ENCODE measurements around the gene AK4.

GRCh38 chr1:65232461-65232990, 84.5 kb downstream of the AK4 start:
- TF ChIP-seq, protein P1, sequence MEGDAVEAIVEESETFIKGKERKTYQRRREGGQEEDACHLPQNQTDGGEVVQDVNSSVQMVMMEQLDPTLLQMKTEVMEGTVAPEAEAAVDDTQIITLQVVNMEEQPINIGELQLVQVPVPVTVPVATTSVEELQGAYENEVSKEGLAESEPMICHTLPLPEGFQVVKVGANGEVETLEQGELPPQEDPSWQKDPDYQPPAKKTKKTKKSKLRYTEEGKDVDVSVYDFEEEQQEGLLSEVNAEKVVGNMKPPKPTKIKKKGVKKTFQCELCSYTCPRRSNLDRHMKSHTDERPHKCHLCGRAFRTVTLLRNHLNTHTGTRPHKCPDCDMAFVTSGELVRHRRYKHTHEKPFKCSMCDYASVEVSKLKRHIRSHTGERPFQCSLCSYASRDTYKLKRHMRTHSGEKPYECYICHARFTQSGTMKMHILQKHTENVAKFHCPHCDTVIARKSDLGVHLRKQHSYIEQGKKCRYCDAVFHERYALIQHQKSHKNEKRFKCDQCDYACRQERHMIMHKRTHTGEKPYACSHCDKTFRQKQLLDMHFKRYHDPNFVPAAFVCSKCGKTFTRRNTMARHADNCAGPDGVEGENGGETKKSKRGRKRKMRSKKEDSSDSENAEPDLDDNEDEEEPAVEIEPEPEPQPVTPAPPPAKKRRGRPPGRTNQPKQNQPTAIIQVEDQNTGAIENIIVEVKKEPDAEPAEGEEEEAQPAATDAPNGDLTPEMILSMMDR (IDR thresholded peaks at IDR 0.05 in 4 of 5, conservative IDR thresholded peaks at IDR 0.05 in 1 of 5): no peak
- no peak for TF ChIP-seq POLR2A (IDR thresholded peaks at IDR 0.05)
